ENCODE results near the gene ARID2.
A peak's percentile ranks its signal among the peaks of the same experiment; 100 is the strongest.

ARID2 gene

DNA sequence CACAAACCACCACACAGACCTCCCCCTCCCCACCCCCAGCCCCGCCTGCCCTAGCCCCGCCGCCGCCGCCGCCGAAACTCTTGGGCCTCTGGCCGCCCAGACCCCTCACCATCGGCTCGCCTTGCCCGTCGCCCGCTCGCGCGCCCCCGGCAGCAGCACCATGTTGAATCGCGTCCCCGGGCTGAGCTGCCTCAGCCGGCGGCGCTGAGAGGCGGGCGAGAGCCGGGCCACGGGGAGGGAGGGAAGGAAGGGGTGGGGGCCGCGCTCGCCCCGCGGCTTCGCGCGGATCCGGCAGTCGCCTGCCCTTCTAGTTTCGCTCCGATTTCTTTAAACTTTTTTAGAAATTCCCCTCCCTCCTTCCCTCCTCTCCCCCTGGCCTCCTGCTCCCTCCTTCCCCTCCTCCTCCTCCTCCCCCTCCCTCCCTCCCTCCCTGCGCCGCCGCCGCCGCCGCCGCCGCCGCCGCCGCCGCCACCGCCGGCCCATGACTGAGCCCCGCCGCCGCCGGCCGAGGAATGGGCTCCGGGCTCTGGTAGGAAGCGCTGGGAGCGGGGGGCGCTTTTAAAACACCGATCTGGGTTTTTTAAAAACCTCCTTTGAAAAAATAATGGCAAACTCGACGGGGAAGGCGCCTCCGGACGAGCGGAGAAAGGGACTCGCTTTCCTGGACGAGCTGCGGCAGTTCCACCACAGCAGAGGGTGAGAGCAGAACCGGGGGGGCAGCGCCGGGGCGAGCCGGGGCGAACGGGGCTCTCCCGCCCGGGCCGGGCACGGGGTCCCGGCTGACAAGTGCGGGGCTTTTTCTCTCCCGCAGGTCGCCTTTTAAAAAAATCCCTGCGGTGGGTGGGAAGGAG lies at the start of gene ARID2:
Gene ARID2 (plus strand): TSS at position 474 of the 851 bp plus-strand sequence. CDS start 131 bp downstream, at position 605.
- H3K4me3 ChIP-seq (replicated peaks in 1 of 2; ENCODE audit: low read depth in 2 of 2, low read length in 2 of 2), result peak within 1 kb of the TSS; percentile 84 to 89
- TF ChIP-seq, protein P1, sequence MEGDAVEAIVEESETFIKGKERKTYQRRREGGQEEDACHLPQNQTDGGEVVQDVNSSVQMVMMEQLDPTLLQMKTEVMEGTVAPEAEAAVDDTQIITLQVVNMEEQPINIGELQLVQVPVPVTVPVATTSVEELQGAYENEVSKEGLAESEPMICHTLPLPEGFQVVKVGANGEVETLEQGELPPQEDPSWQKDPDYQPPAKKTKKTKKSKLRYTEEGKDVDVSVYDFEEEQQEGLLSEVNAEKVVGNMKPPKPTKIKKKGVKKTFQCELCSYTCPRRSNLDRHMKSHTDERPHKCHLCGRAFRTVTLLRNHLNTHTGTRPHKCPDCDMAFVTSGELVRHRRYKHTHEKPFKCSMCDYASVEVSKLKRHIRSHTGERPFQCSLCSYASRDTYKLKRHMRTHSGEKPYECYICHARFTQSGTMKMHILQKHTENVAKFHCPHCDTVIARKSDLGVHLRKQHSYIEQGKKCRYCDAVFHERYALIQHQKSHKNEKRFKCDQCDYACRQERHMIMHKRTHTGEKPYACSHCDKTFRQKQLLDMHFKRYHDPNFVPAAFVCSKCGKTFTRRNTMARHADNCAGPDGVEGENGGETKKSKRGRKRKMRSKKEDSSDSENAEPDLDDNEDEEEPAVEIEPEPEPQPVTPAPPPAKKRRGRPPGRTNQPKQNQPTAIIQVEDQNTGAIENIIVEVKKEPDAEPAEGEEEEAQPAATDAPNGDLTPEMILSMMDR (IDR thresholded peaks at IDR 0.05; ENCODE audit: low read depth, low read length), result no peak
- peak; percentile 67 to 78 for DNase-seq (ENCODE audit: low read depth in 2 of 2)

GRCh38 chr12:45680362-45680761 lies 49.1 kb upstream of the ARID2 start:
- TF ChIP-seq, protein P1 (IDR thresholded peaks at IDR 0.05; ENCODE audit: low read depth, low read length), result no peak
- DNase-seq (ENCODE audit: low read depth in 2 of 2), result no peak
- no peak overlapping the region for H3K4me3 ChIP-seq (replicated peaks in 1 of 2; ENCODE audit: low read depth in 2 of 2, low read length in 2 of 2)

DNA sequence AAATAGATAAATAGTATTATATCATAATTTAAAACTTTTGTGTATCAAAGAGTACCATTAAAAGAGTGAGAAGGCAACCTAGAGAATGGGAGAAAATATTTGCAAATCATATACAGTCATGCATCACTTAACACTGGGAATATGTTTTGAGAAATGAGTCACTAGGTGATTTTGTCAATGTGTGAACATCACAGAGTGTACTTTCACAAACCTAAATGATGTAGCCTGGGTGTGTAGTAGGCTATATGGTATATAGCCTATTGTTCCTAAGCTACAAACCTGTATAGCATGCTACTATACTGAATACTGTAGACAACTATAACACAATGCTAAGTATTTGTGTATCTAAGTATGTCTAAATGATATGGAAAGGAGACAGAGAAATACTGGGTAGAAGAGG lies 48.0 kb upstream of the ARID2 start:
- TF ChIP-seq, protein P1 (IDR thresholded peaks at IDR 0.05; ENCODE audit: low read depth, low read length), result no peak
- H3K4me3 ChIP-seq (replicated peaks in 1 of 2; ENCODE audit: low read depth in 2 of 2, low read length in 2 of 2), result no peak overlapping the region
- peak in 1 of 2 donors; percentile 24 for DNase-seq (ENCODE audit: low read depth in 2 of 2)

GRCh38 chr12:45685680-45686079 lies 43.8 kb upstream of the ARID2 start:
- TF ChIP-seq, protein P1 (IDR thresholded peaks at IDR 0.05; ENCODE audit: low read depth, low read length), result no peak
- no peak for DNase-seq (ENCODE audit: low read depth in 2 of 2)
- no peak overlapping the region for H3K4me3 ChIP-seq (replicated peaks in 1 of 2; ENCODE audit: low read depth in 2 of 2, low read length in 2 of 2)

DNA sequence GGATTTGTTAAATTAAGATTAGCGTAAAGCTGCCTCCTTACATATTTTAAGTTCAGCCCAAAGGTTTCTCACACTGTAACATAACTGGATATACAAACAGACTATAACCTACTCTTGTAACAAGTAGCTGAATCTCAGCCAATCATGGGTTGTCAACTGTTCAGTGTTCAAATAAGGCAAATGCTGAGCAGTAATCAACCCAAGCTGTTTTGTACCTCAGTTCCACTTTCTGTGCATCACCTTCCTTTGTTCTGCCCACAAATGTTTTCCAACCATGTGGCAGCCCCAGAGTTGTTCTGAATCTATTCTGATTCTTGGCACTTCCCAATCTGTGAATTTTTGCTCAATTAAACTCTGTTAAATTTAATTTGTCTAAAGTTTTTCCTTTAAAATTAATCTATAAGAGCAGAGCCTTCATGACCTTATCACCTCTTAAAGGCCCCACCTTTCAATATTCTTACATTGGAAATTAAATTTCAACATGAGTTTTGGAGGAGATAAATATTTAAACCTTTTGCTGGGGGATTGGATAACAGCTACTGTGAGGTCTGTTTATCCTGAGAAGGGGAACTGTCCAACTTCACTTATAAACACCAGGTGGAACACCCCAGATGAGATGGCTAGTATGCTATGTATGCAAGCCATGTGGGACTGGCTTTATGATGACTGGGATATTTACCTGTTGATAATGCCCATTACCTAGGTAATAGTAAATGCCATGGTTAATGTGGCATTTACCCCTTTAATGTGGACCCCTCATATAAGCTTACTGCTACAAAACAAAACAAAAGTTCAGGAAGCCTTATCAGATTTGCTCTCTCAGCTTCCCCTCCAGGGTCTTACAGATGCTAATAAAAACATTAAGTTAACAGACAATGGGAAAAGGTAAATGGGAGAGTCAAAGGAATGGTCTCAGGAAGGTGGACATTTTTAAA lies 42.2 kb upstream of the ARID2 start:
- DNase-seq (ENCODE audit: low read depth in 2 of 2), result no peak
- TF ChIP-seq, protein P1 (IDR thresholded peaks at IDR 0.05; ENCODE audit: low read depth, low read length), result no peak
- no peak overlapping the region for H3K4me3 ChIP-seq (replicated peaks in 1 of 2; ENCODE audit: low read depth in 2 of 2, low read length in 2 of 2)

GRCh38 chr12:45688183-45688582 lies 41.3 kb upstream of the ARID2 start:
- H3K4me3 ChIP-seq (replicated peaks in 1 of 2; ENCODE audit: low read depth in 2 of 2, low read length in 2 of 2), result no peak overlapping the region
- TF ChIP-seq, protein P1 (IDR thresholded peaks at IDR 0.05; ENCODE audit: low read depth, low read length), result no peak
- DNase-seq (ENCODE audit: low read depth in 2 of 2), result no peak

All from cardiac fibroblast (primary cell).